HG03139 (cell line): Measurements from ENCODE around the gene RPL11.
"Not testable (repeated sequence)": the region's sequence is repeated elsewhere in the genome, so short reads cannot be mapped to it uniquely, and the experiment has no call there.

Experiments used
- ATAC-seq: cut with Tn5 transposase; IDR thresholded peaks from one replicate; pipeline ENCODE4 v1.9.1; 2021; ENCODE audit not compliant: unreplicated experiment

Gene RPL11

GRCh38 chr1:23684415-23684814 is 7.2 kb upstream of the RPL11 start:
- ATAC-seq, result no peak

GRCh38 chr1:23685197-23685596 is 6.4 kb upstream of the RPL11 start:
- not testable (repeated sequence) for ATAC-seq

- not testable (repeated sequence) for ATAC-seq
Observed at GRCh38 chr1:23687680-23688079, 3.9 kb upstream of the RPL11 start.

- not testable (repeated sequence) for ATAC-seq
Observed at GRCh38 chr1:23688281-23688680, 3.3 kb upstream of the RPL11 start.

- ATAC-seq, result no peak
Observed at GRCh38 chr1:23692308-23692871, 784 bp downstream of the RPL11 start.

GRCh38 chr1:23693599-23693998 is 2.0 kb downstream of the RPL11 start:
- ATAC-seq, result no peak

- no peak for ATAC-seq
Observed at GRCh38 chr1:23694371-23694770, 2.8 kb downstream of the RPL11 start.

- no peak for ATAC-seq
Observed at GRCh38 chr1:23695667-23696066, 4.1 kb downstream of the RPL11 start.

- no peak for ATAC-seq
Observed at GRCh38 chr1:23696335-23696989, 4.9 kb downstream of the RPL11 start.

- ATAC-seq, result no peak
Observed at GRCh38 chr1:23698466-23698865, 6.9 kb downstream of the RPL11 start.

GRCh38 chr1:23699280-23700179 is 7.9 kb downstream of the RPL11 start:
- no peak for ATAC-seq

GRCh38 chr1:23701310-23701709 is 9.7 kb downstream of the RPL11 start:
- no peak for ATAC-seq

GRCh38 chr1:23701996-23702395 is 10.4 kb downstream of the RPL11 start:
- ATAC-seq, result no peak

- ATAC-seq, result no peak
Observed at GRCh38 chr1:23704834-23705495, 13.4 kb downstream of the RPL11 start.

GRCh38 chr1:23709229-23709628 is 17.6 kb downstream of the RPL11 start:
- ATAC-seq, result no peak

GRCh38 chr1:23718482-23718881 is 26.9 kb downstream of the RPL11 start:
- ATAC-seq, result no peak

- ATAC-seq, result no peak
Observed at GRCh38 chr1:23719162-23719820, 27.7 kb downstream of the RPL11 start.

GRCh38 chr1:23720256-23720995 is 28.8 kb downstream of the RPL11 start:
- peak; percentile 45 for ATAC-seq

- ATAC-seq, result no peak
Observed at GRCh38 chr1:23722652-23723051, 31.0 kb downstream of the RPL11 start.

- no peak for ATAC-seq
Observed at GRCh38 chr1:23726686-23727085, 35.1 kb downstream of the RPL11 start.
